ENCODE results near the gene HPN. TPM values are rescaled to one million over a fixed set of nuclear protein-coding genes. Genes with fewer than 3 reads are reported as not detected.
A peak's percentile ranks its signal among the peaks of the same experiment; 100 is the strongest.

Gene HPN
- total RNA-seq, 1 donor from 2014 or later: 0.30 TPM

- Histone ChIP-seq H3K36me3 (no peaks in the 10 kb centered on the region), H3K4me3 (no peak overlapping the region), H3K9me3 (ENCODE audit: low read depth) (no peaks in the 10 kb centered on the region), H3K27me3 (peaks cover 8% of the 10 kb centered on the region), H4K20me1 (ENCODE audit: low read depth) (no peaks in the 10 kb centered on the region), H3K27ac (no peak overlapping the region), H3K9ac (no peak overlapping the region), H3K4me1 (no peaks in the 10 kb centered on the region), H3K79me2 (ENCODE audit: low read depth) (no peaks in the 10 kb centered on the region), H3F3A (ENCODE audit: low read depth) (no peaks in the 10 kb centered on the region), H3K4me2 (no peak overlapping the region), H2AFZ (replicated peaks) (no peak overlapping the region)
- Mint-ChIP-seq H3K4me1 (no peaks in the 10 kb centered on the region), H3K9me3 (no peaks in the 10 kb centered on the region), H3K27me3 (ENCODE audit: insufficient read depth, low read depth) (peaks cover 4% of the 10 kb centered on the region), H3K27ac (no peak overlapping the region), H3K4me3 (no peak overlapping the region), H3K36me3 (no peaks in the 10 kb centered on the region)
- no peak for DNase-seq (ENCODE audit: low spot score)
- TF ChIP-seq CTCF (IDR thresholded peaks at IDR 0.05) (no peak), EZH2phosphoT487 (IDR thresholded peaks at IDR 0.05) (no peak), EZH2 (IDR thresholded peaks at IDR 0.05) (no peak)
Measured at GRCh38 chr19:35094656-35095055, 53.1 kb downstream of the HPN start.

GRCh38 chr19:35095667-35096368, 54.3 kb downstream of the HPN start:
- peaks cover 6% of the 10 kb centered on the region for H3K27me3 Mint-ChIP-seq (ENCODE audit: insufficient read depth, low read depth)
- Histone ChIP-seq H3K9me3 (ENCODE audit: low read depth) (no peaks in the 10 kb centered on the region), H3K36me3 (no peaks in the 10 kb centered on the region), H3K4me1 (no peaks in the 10 kb centered on the region), H3K27me3 (peaks cover 5% of the 10 kb centered on the region), H3K9ac (no peak overlapping the region), H3K4me3 (no peak overlapping the region), H3F3A (ENCODE audit: low read depth) (no peaks in the 10 kb centered on the region), H4K20me1 (ENCODE audit: low read depth) (no peaks in the 10 kb centered on the region), H2AFZ (replicated peaks) (no peak overlapping the region), H3K4me2 (no peak overlapping the region), H3K27ac (no peak overlapping the region), H3K79me2 (ENCODE audit: low read depth) (no peaks in the 10 kb centered on the region)
- no peak for TF ChIP-seq EZH2phosphoT487 (IDR thresholded peaks at IDR 0.05)
- peak overlapping the region; percentile 34 for H3K27ac Mint-ChIP-seq
- no peaks in the 10 kb centered on the region for H3K9me3 Mint-ChIP-seq
- no peak overlapping the region for H3K4me3 Mint-ChIP-seq
- H3K36me3 Mint-ChIP-seq: no peaks in the 10 kb centered on the region
- H3K4me1 Mint-ChIP-seq: no peaks in the 10 kb centered on the region
- DNase-seq (ENCODE audit: low spot score): no peak

- DNase-seq (ENCODE audit: low spot score): no peak
- Mint-ChIP-seq H3K27ac (no peak overlapping the region), H3K4me1 (no peaks in the 10 kb centered on the region), H3K27me3 (ENCODE audit: insufficient read depth, low read depth) (peaks cover 6% of the 10 kb centered on the region), H3K9me3 (no peaks in the 10 kb centered on the region), H3K4me3 (no peak overlapping the region), H3K36me3 (no peaks in the 10 kb centered on the region)
- Histone ChIP-seq H3K27ac (no peak overlapping the region), H3K27me3 (no peaks in the 10 kb centered on the region), H3K79me2 (ENCODE audit: low read depth) (no peaks in the 10 kb centered on the region), H3K4me1 (no peaks in the 10 kb centered on the region), H3K9ac (no peak overlapping the region), H2AFZ (replicated peaks) (no peak overlapping the region), H3K36me3 (no peaks in the 10 kb centered on the region), H3K9me3 (ENCODE audit: low read depth) (no peaks in the 10 kb centered on the region), H3K4me3 (no peak overlapping the region), H3K4me2 (no peak overlapping the region), H4K20me1 (ENCODE audit: low read depth) (no peaks in the 10 kb centered on the region), H3F3A (ENCODE audit: low read depth) (no peaks in the 10 kb centered on the region)
- TF ChIP-seq EZH2phosphoT487 (IDR thresholded peaks at IDR 0.05) (no peak), CTCF (IDR thresholded peaks at IDR 0.05) (no peak), EZH2 (IDR thresholded peaks at IDR 0.05) (no peak)
Measured at GRCh38 chr19:35098413-35099049, 57.0 kb downstream of the HPN start.

Measured in neural progenitor cell (in vitro differentiated cells).